A549 (cell line): ENCODE data around the gene LRFN2. TPM values are rescaled to one million over a fixed set of nuclear protein-coding genes. Genes with fewer than 3 reads are reported as not detected.

ENCODE experiments used
- ATAC-seq, 2 experiments: fragments of 200-7000 bp in 1 of 2; fragments of >200 bp in 1 of 2; cut with Nextera tagmentation in 1 of 2; cut with Tn5 transposase in 1 of 2; 3 replicates each; pipeline versions ENCODE4 v1.8.0 to v1.9.1; 2018 to 2020; ENCODE audit warnings: mild to moderate bottlenecking in 1 of 2, moderate library complexity in 1 of 2
- CTCF ChIA-PET: fragments of 300-600 bp; sonication (Branson Sonifier 250); formaldehyde crosslinking; extraction: SDS; loops from one replicate; lab custom pipeline; 2021; ENCODE audit warnings: antibody characterized with exemption, inconsistent platforms; lab: Yijun Ruan, JAX
- POLR2A ChIA-PET: fragments of 350-600 bp; formaldehyde crosslinking; extraction: SDS; loops from one replicate; lab custom pipeline; 2021; ENCODE audit warnings: antibody characterized with exemption, inconsistent platforms; lab: Yijun Ruan, JAX
- DNase-seq, 2 experiments: peaks; one replicate each; pipeline versions ENCODE4 v3.0.0 to v3.0.0-alpha.2; 2011 to 2016; ENCODE audit warnings: low read depth in 1 of 2, low spot score in 1 of 2
- FAIRE-seq: peaks from 2 replicates; lab custom pipeline; 2011; peaks lifted over from hg19 to GRCh38; lab: Jason Lieb, UNC
- H3K27ac ChIP-seq, 2 experiments: fragments of >200 bp; sonication (Bioruptor Twin); formaldehyde crosslinking; 3 replicates each; pipeline ENCODE4 v1.5.1; 2016 to 2017
- H3K4me1 ChIP-seq: fragments of >200 bp; sonication (Bioruptor Twin); formaldehyde crosslinking; 3 replicates; pipeline ENCODE4 v1.6.1; 2016
- H3K4me2 ChIP-seq: fragments of >200 bp; sonication (Bioruptor Twin); formaldehyde crosslinking; 3 replicates; pipeline ENCODE4 v1.6.1; 2016
- H3K4me3 ChIP-seq: fragments of >200 bp; sonication (Bioruptor Twin); formaldehyde crosslinking; 3 replicates; pipeline ENCODE4 v1.5.1; 2016
- H3K9me3 ChIP-seq: fragments of >200 bp; sonication (Bioruptor Twin); formaldehyde crosslinking; 3 replicates; pipeline ENCODE4 v1.6.1; 2016
- BHLHE40 ChIP-seq: IDR thresholded peaks from 2 replicates; pipeline ENCODE4 v1.6.1; 2012; ENCODE audit warnings: low read depth, low read length, inconsistent platforms
- CBX8 ChIP-seq: fragments of 200-600 bp; sonication (generic); IDR thresholded peaks from 2 replicates; pipeline ENCODE4 v1.6.1; 2016
- E2F6 ChIP-seq: IDR thresholded peaks from 2 replicates; pipeline ENCODE4 v1.6.1; 2012; ENCODE audit warnings: low read depth, borderline replicate concordance
- EHF ChIP-seq: fragments of 250-450 bp; sonication (Bioruptor Pico); IDR thresholded peaks from 2 replicates; pipeline ENCODE4 v1.5.0; 2020; ENCODE audit warnings: mild to moderate bottlenecking
- EP300 ChIP-seq, 2 experiments: fragments of >200 bp; sonication (Bioruptor Twin); formaldehyde crosslinking; IDR thresholded peaks; 2 replicates in 1 of 2; 3 replicates in 1 of 2; pipeline ENCODE4 v1.6.1; 2016 to 2017
- FOSB ChIP-seq: fragments of 250-450 bp; sonication (Bioruptor Pico); IDR thresholded peaks from 2 replicates; pipeline ENCODE4 v1.5.0; 2020; ENCODE audit warnings: mild to moderate bottlenecking, moderate library complexity
- GATA3 ChIP-seq: IDR thresholded peaks from 2 replicates; pipeline ENCODE4 v1.6.1; 2012; ENCODE audit warnings: borderline replicate concordance
- HDAC2 ChIP-seq: fragments of 200-600 bp; sonication (generic); IDR thresholded peaks from 2 replicates; pipeline ENCODE4 v1.6.1; 2016
- HEYL ChIP-seq: fragments of 250-450 bp; sonication (Bioruptor Pico); IDR thresholded peaks from 2 replicates; pipeline ENCODE4 v1.8.0; 2021; ENCODE audit warnings: mild to moderate bottlenecking, moderate library complexity
- HOXB13 ChIP-seq: fragments of 250-450 bp; sonication (Bioruptor Pico); IDR thresholded peaks from 2 replicates; pipeline ENCODE4 v1.5.0; 2020; ENCODE audit warnings: low read depth, mild to moderate bottlenecking, moderate library complexity
- JUNB ChIP-seq: fragments of >200 bp; sonication (Bioruptor Twin); formaldehyde crosslinking; IDR thresholded peaks from 2 replicates; pipeline ENCODE4 v1.6.1; 2016
- KDM5A ChIP-seq: fragments of 200-600 bp; sonication (generic); IDR thresholded peaks from 2 replicates; pipeline ENCODE4 v1.6.1; 2016; ENCODE audit warnings: antibody characterized with exemption, mild to moderate bottlenecking
- MAZ ChIP-seq: fragments of 150-350 bp; IDR thresholded peaks from 2 replicates; pipeline ENCODE4 v1.6.1; 2014; ENCODE audit warnings: antibody characterized with exemption, low read depth, low read length, borderline replicate concordance
- MYC ChIP-seq: IDR thresholded peaks from 2 replicates; pipeline ENCODE4 v1.6.1; 2012; ENCODE audit warnings: mild to moderate bottlenecking, inconsistent platforms, low read length, improper control_type of control experiment, borderline replicate concordance
- NFE2L2 ChIP-seq: fragments of 150-350 bp; conservative IDR thresholded peaks from 2 replicates; pipeline ENCODE4 v1.6.1; 2014; ENCODE audit warnings: low read length
- PHF8 ChIP-seq: fragments of 200-600 bp; sonication (generic); IDR thresholded peaks from 2 replicates; pipeline ENCODE4 v1.6.1; 2016; ENCODE audit warnings: low read depth, mild to moderate bottlenecking, antibody characterized with exemption, moderate library complexity, borderline replicate concordance
- RARB ChIP-seq: fragments of 250-450 bp; sonication (Bioruptor Pico); IDR thresholded peaks from 2 replicates; pipeline ENCODE4 v1.8.0; 2021; ENCODE audit warnings: mild to moderate bottlenecking, moderate library complexity
- RCOR1 ChIP-seq: fragments of 150-350 bp; IDR thresholded peaks from 2 replicates; pipeline ENCODE4 v1.6.1; 2014; ENCODE audit warnings: antibody characterized with exemption, low read length, low read depth
- REST ChIP-seq: fragments of 200-600 bp; sonication (generic); IDR thresholded peaks from 2 replicates; pipeline ENCODE4 v1.6.1; 2016; ENCODE audit warnings: antibody characterized with exemption, mild to moderate bottlenecking, moderate library complexity
- RFX5 ChIP-seq: fragments of 450-650 bp; IDR thresholded peaks from 2 replicates; pipeline ENCODE4 v1.7.1; 2014; ENCODE audit warnings: antibody characterized with exemption, mild to moderate bottlenecking, moderate library complexity
- TFCP2L1 ChIP-seq: fragments of 250-450 bp; sonication (Bioruptor Pico); IDR thresholded peaks from 2 replicates; pipeline ENCODE4 v1.5.0; 2021; ENCODE audit warnings: mild to moderate bottlenecking
- ZC3H11A ChIP-seq: fragments of 450-650 bp; IDR thresholded peaks from 2 replicates; pipeline ENCODE4 v1.6.1; 2014; ENCODE audit warnings: antibody characterized with exemption, mild to moderate bottlenecking
- ZFP36 ChIP-seq: fragments of 450-650 bp; IDR thresholded peaks from 2 replicates; pipeline ENCODE4 v1.6.1; 2014; ENCODE audit warnings: borderline replicate concordance; ENCODE audit not compliant: partially characterized antibody
- ZSCAN20 ChIP-seq: fragments of 250-450 bp; sonication (Bioruptor Pico); IDR thresholded peaks from 2 replicates; pipeline ENCODE4 v1.8.0; 2022; ENCODE audit warnings: mild to moderate bottlenecking, moderate library complexity
- WGBS: methylation state at CpG from one replicate; pipeline ENCODE4 v1.1.6; 2017; ENCODE audit errors: missing lambda C conversion rate; 5-methylcytosine and 5-hydroxymethylcytosine counted together
- polyA plus RNA-seq, 4 experiments: library from polyadenylated mRNA; depleted of rRNA in 3 of 4; stranded (reverse); fragments of >200 nt; fragmentation: RNase III in 1 of 4; extraction: RNeasy Plus Mini Kit Qiagen cat#74134 plus additional on column Dnase treatment in 1 of 4; gene quantifications; 2 replicates in 3 of 4; 3 replicates in 1 of 4; pipeline ENCODE4 v1.2.3, GENCODE V29; 2011 to 2017

The LRFN2 gene
- polyA plus RNA-seq, 2 of the 4 experiments (the other 2 are of a cell fraction) = not detected

GRCh38 chr6:40413239-40413638 is 173.9 kb downstream of the LRFN2 start:
- no peak overlapping the region for H3K4me3 ChIP-seq
- ChIA-PET POLR2A (no interaction called here), CTCF (no interaction called here)
- ATAC-seq (no peak), DNase-seq (no peak), FAIRE-seq (no peak)
- H3K4me1 ChIP-seq = no peaks in the 10 kb centered on the region; the same call in 2 of the 3 replicates
- H3K27ac ChIP-seq = no peak overlapping the region
- no peak overlapping the region for H3K4me2 ChIP-seq
- 51% methylated on average over 3 of the region's 6 CpGs for WGBS
- TF ChIP-seq E2F6 (no peak), ZSCAN20 (CRISPR knock-in tag) (no peak), BHLHE40 (no peak), REST (no peak), MAZ (no peak), CBX8 (no peak), NFE2L2 (no peak), ZFP36 (no peak), RARB (CRISPR knock-in tag) (no peak), RFX5 (no peak), HOXB13 (CRISPR knock-in tag) (no peak), EHF (CRISPR knock-in tag) (no peak), PHF8 (no peak), KDM5A (no peak)
- no peaks in the 10 kb centered on the region for H3K9me3 ChIP-seq

GRCh38 chr6:40411881-40412280 is 175.3 kb downstream of the LRFN2 start:
- no peak overlapping the region for H3K27ac ChIP-seq
- 51% methylated on average over 6 of the region's 6 CpGs for WGBS
- TF ChIP-seq EP300 (IDR thresholded peaks at IDR 0.05) = no peak
- TF ChIP-seq FOSB (CRISPR knock-in tag) = no peak
- TF ChIP-seq JUNB = no peak
- TF ChIP-seq ZC3H11A = no peak
- TF ChIP-seq TFCP2L1 (CRISPR knock-in tag) = no peak
- no peak for TF ChIP-seq RCOR1
- TF ChIP-seq CBX8 = no peak
- no peak for TF ChIP-seq MYC
- no peak for TF ChIP-seq MAZ
- no peak for TF ChIP-seq HEYL
- TF ChIP-seq KDM5A = no peak
- no peak for TF ChIP-seq HDAC2
- TF ChIP-seq GATA3 = no peak
- POLR2A ChIA-PET = no interaction called here
- DNase-seq (no peak), ATAC-seq (no peak), FAIRE-seq (no peak)
- no peak overlapping the region for H3K4me3 ChIP-seq
- H3K9me3 ChIP-seq = no peaks in the 10 kb centered on the region
- CTCF ChIA-PET = no interaction called here
- H3K4me2 ChIP-seq = no peak overlapping the region
- H3K4me1 ChIP-seq = no peaks in the 10 kb centered on the region; the same call in 2 of the 3 replicates
